Activated CD4-positive, alpha-beta T cell treated with anti-CD3 and anti-CD28 coated beads, Interleukin-2, amount 10 ng/mL, durations not matched to agents 7 days and 5 days (primary cell): ENCODE results near the gene TRIML2. TPM values are rescaled to one million over a fixed set of nuclear protein-coding genes. Genes with fewer than 3 reads are reported as not detected.
"Not testable (repeated sequence)": the region's sequence is repeated elsewhere in the genome, so short reads cannot be mapped to it uniquely, and the experiment has no call there.

ENCODE experiments used
- CTCF ChIA-PET: fragments of 350-600 bp; sonication (Branson Sonifier 250); formaldehyde crosslinking; loops from one replicate; lab custom pipeline; 2021; ENCODE audit warnings: antibody characterized with exemption; lab: Charles Lee
- POLR2A ChIA-PET: fragments of 350-600 bp; sonication (Branson Sonifier 250); formaldehyde crosslinking; loops from one replicate; lab custom pipeline; 2021; ENCODE audit warnings: antibody characterized with exemption; lab: Charles Lee
- DNase-seq: peaks from one replicate; pipeline ENCODE4 v3.0.0-alpha.2; 2020
- H3K27ac Mint-ChIP-seq: one replicate; pipeline ENCODE4 v1.8.0; 2021; ENCODE audit warnings: mild to moderate bottlenecking, moderate library complexity, mixed read lengths
- H3K27me3 Mint-ChIP-seq: one replicate; pipeline ENCODE4 v1.8.0; 2021; ENCODE audit warnings: mixed read lengths
- H3K36me3 Mint-ChIP-seq: one replicate; pipeline ENCODE4 v1.8.0; 2021; ENCODE audit warnings: low read depth, mixed read lengths
- H3K4me1 Mint-ChIP-seq: one replicate; pipeline ENCODE4 v1.8.0; 2021; ENCODE audit warnings: mixed read lengths
- H3K4me3 Mint-ChIP-seq: one replicate; pipeline ENCODE4 v1.8.0; 2021; ENCODE audit warnings: mild to moderate bottlenecking, moderate library complexity, mixed read lengths
- H3K9me3 Mint-ChIP-seq: one replicate; pipeline ENCODE4 v1.8.0; 2021; ENCODE audit warnings: mixed read lengths
- total RNA-seq, 2 experiments: library from RNA; stranded (reverse); gene quantifications; one replicate each; pipeline ENCODE4 v1.2.3, GENCODE V29; 2021

Gene TRIML2
- total RNA-seq, 2 experiments from 2014 or later, result not detected

- no peak for DNase-seq
- H3K4me1 Mint-ChIP-seq, result no peaks in the 10 kb centered on the region
- H3K36me3 Mint-ChIP-seq, result no peaks in the 10 kb centered on the region
- no peaks in the 10 kb centered on the region for H3K27me3 Mint-ChIP-seq
- ChIA-PET CTCF (no interaction called here), POLR2A (no interaction called here)
- peaks cover 9% of the 10 kb centered on the region for H3K9me3 Mint-ChIP-seq
- no peak overlapping the region for H3K27ac Mint-ChIP-seq
- H3K4me3 Mint-ChIP-seq, result no peak overlapping the region
Observed at GRCh38 chr4:188078116-188078515, 31.3 kb downstream of the TRIML2 start.

GRCh38 chr4:188076169-188076568 lies 33.2 kb downstream of the TRIML2 start:
- Mint-ChIP-seq H3K36me3 (no peaks in the 10 kb centered on the region), H3K4me3 (no peak overlapping the region), H3K4me1 (no peaks in the 10 kb centered on the region), H3K27me3 (no peaks in the 10 kb centered on the region), H3K27ac (no peak overlapping the region), H3K9me3 (no peaks in the 10 kb centered on the region)
- ChIA-PET POLR2A (no interaction called here), CTCF (no interaction called here)
- DNase-seq, result no peak

GRCh38 chr4:188061083-188061482 lies 48.3 kb downstream of the TRIML2 start:
- Mint-ChIP-seq H3K9me3 (peaks cover 10% of the 10 kb centered on the region), H3K4me3 (no peak overlapping the region), H3K4me1 (no peaks in the 10 kb centered on the region), H3K27me3 (no peaks in the 10 kb centered on the region), H3K36me3 (no peaks in the 10 kb centered on the region), H3K27ac (no peak overlapping the region)
- no peak for DNase-seq
- POLR2A ChIA-PET, result no interaction called here
- CTCF ChIA-PET, result interaction anchor here (1.0 kb wide), 1 partner anchor 16 kb away, joined by 3 read pairs; no protein-coding TSS in a partner anchor

GRCh38 chr4:188053302-188053701 lies 56.1 kb downstream of the TRIML2 start:
- POLR2A ChIA-PET, result no interaction called here

GRCh38 chr4:188046657-188047056 lies 62.7 kb downstream of the TRIML2 start:
- ChIA-PET CTCF (no interaction called here), POLR2A (no interaction called here)
- Mint-ChIP-seq H3K4me1 (no peaks in the 10 kb centered on the region), H3K4me3 (no peak overlapping the region), H3K27ac (no peak overlapping the region), H3K36me3 (no peaks in the 10 kb centered on the region), H3K27me3 (no peaks in the 10 kb centered on the region), H3K9me3 (peaks cover 5% of the 10 kb centered on the region)
- DNase-seq, result no peak

More at GRCh38 chr4:188053302-188053701, 56.1 kb downstream of the TRIML2 start:
- DNase-seq, result no peak
- Mint-ChIP-seq H3K36me3 (no peaks in the 10 kb centered on the region), H3K27ac (no peak overlapping the region), H3K9me3 (peaks cover 4% of the 10 kb centered on the region), H3K4me3 (no peak overlapping the region), H3K4me1 (no peaks in the 10 kb centered on the region), H3K27me3 (no peaks in the 10 kb centered on the region)
- CTCF ChIA-PET, result interaction anchor here (0.6 kb wide), 1 partner anchor 197 kb away, joined by 3 read pairs; no protein-coding TSS in a partner anchor

- DNase-seq, H3K9me3 Mint-ChIP-seq, H3K4me1 Mint-ChIP-seq, H3K27ac Mint-ChIP-seq, POLR2A ChIA-PET, H3K36me3 Mint-ChIP-seq, H3K27me3 Mint-ChIP-seq, H3K4me3 Mint-ChIP-seq: not testable (repeated sequence)
- CTCF ChIA-PET, result interaction anchor here (0.9 kb wide), 1 partner anchor 16 kb away, joined by 3 read pairs; no protein-coding TSS in a partner anchor
Observed at GRCh38 chr4:188045461-188045860, 63.9 kb downstream of the TRIML2 start.

GRCh38 chr4:188043154-188043553 lies 66.2 kb downstream of the TRIML2 start:
- Mint-ChIP-seq H3K36me3 (no peaks in the 10 kb centered on the region), H3K27me3 (no peaks in the 10 kb centered on the region), H3K27ac (no peak overlapping the region), H3K4me1 (no peaks in the 10 kb centered on the region), H3K4me3 (no peak overlapping the region), H3K9me3 (peaks cover 8% of the 10 kb centered on the region)
- DNase-seq, result no peak
- ChIA-PET POLR2A (no interaction called here), CTCF (no interaction called here)

GRCh38 chr4:188042191-188042590 lies 67.2 kb downstream of the TRIML2 start:
- Mint-ChIP-seq H3K27me3 (no peaks in the 10 kb centered on the region), H3K36me3 (no peaks in the 10 kb centered on the region), H3K27ac (no peak overlapping the region), H3K4me1 (no peaks in the 10 kb centered on the region), H3K9me3 (peaks cover 8% of the 10 kb centered on the region), H3K4me3 (no peak overlapping the region)
- ChIA-PET POLR2A (no interaction called here), CTCF (no interaction called here)
- no peak for DNase-seq

GRCh38 chr4:188041721-188042120 lies 67.7 kb downstream of the TRIML2 start:
- Mint-ChIP-seq H3K4me1 (no peaks in the 10 kb centered on the region), H3K27me3 (no peaks in the 10 kb centered on the region), H3K36me3 (no peaks in the 10 kb centered on the region), H3K27ac (no peak overlapping the region), H3K4me3 (no peak overlapping the region), H3K9me3 (peaks cover 8% of the 10 kb centered on the region)
- no peak for DNase-seq
- POLR2A ChIA-PET, result no interaction called here
- CTCF ChIA-PET, result no interaction called here

Other genes starting within 250 kb of the TRIML2 start
- not detected for gene ZFP42, start 113.8 kb downstream of the TRIML2 start, total RNA-seq
- gene TRIML1, start 29.8 kb upstream of the TRIML2 start, total RNA-seq, result not detected